Upper lobe of right lung (tissue), 1 donor: Measurements from ENCODE around the gene MAP4K4. TPM values are rescaled to one million over a fixed set of nuclear protein-coding genes. Genes with fewer than 3 reads are reported as not detected.

Experiments
- ATAC-seq: fragments of 200-7000 bp; cut with Tn5 transposase; one replicate; pipeline ENCODE4 v1.9.1; 2020; ENCODE audit warnings: mild to moderate bottlenecking, moderate library complexity
- DNase-seq: peaks from one replicate; pipeline ENCODE4 v3.0.0-alpha.2; 2020
- H3K27ac ChIP-seq: fragments of 200-600 bp; one replicate; pipeline ENCODE4 v1.8.0; 2022
- H3K27me3 ChIP-seq: fragments of 200-600 bp; one replicate; pipeline ENCODE4 v1.8.0; 2022; ENCODE audit warnings: mild to moderate bottlenecking
- H3K36me3 ChIP-seq: fragments of 200-600 bp; one replicate; pipeline ENCODE4 v1.8.0; 2022
- H3K4me1 ChIP-seq: fragments of 200-600 bp; one replicate; pipeline ENCODE4 v1.8.0; 2022
- H3K4me3 ChIP-seq: fragments of 200-600 bp; one replicate; pipeline ENCODE4 v1.8.0; 2022; ENCODE audit warnings: mild to moderate bottlenecking
- H3K9me3 ChIP-seq: fragments of 200-600 bp; one replicate; pipeline ENCODE4 v1.8.0; 2022
- CTCF ChIP-seq: fragments of 200-600 bp; IDR thresholded peaks from one replicate; pipeline ENCODE4 v1.8.0; 2022; ENCODE audit warnings: antibody characterized with exemption
- intact Hi-C: fragments of 100-400 bp; cut with DNase I; formaldehyde crosslinking; loops from one replicate; pipeline ENCODE4 v1.11.0; 2022
- total RNA-seq: library from RNA; stranded (reverse); fragmentation: NEBNext Ultra II Directional; extraction: Animal tissue kit (Norgen Biotek cat#: 25700); gene quantifications from one replicate; pipeline ENCODE4 v1.2.1, GENCODE V29; 2021
- donor health status: DM: no; HTN: yes; CAD: no; lungs with severe emphysema.

Gene MAP4K4
- total RNA-seq, 1 donor from 2014 or later, result 88.7 TPM

- DNase-seq (no peak), ATAC-seq (peak; percentile 33)
- Histone ChIP-seq H3K4me3 (peak overlapping the region; percentile 7), H3K36me3 (no peaks in the 10 kb centered on the region), H3K27me3 (no peaks in the 10 kb centered on the region), H3K27ac (no peak overlapping the region), H3K4me1 (peaks cover 33% of the 10 kb centered on the region), H3K9me3 (no peaks in the 10 kb centered on the region)
- intact Hi-C loops, result no loop called here
- TF ChIP-seq CTCF, result no peak
These were observed 26.6 kb downstream of the MAP4K4 start for GRCh38 chr2:101724125-101724474.

DNA sequence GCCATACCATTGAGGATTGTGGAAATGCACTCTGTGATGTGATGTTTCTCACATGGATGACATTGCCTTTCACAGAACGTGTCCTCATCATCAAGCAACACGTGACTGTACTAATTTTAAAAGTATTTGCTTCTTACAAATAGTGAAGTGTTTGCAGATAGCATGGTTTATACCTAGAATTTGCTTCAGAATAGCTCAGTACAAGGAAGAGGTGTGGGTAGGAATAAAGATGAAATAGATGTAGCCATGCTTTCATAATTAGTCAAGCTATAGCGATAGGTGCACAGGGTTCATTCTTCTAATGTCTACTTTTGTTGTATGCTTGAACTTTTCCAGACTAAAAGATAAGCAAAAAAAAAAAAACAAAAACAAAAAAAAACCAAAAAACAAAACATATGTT is 27.5 kb downstream of the MAP4K4 start:
- Histone ChIP-seq H3K36me3 (no peaks in the 10 kb centered on the region), H3K4me1 (peaks cover 33% of the 10 kb centered on the region), H3K27me3 (no peaks in the 10 kb centered on the region), H3K4me3 (no peak overlapping the region), H3K27ac (no peak overlapping the region), H3K9me3 (no peaks in the 10 kb centered on the region)
- intact Hi-C loops, result no loop called here
- ATAC-seq (no peak), DNase-seq (no peak)
- TF ChIP-seq CTCF, result no peak

GRCh38 chr2:101725515-101726192 is 28.1 kb downstream of the MAP4K4 start:
- no peak for DNase-seq
- Histone ChIP-seq H3K9me3 (no peaks in the 10 kb centered on the region), H3K4me1 (peaks cover 33% of the 10 kb centered on the region), H3K4me3 (no peak overlapping the region), H3K27ac (no peak overlapping the region), H3K36me3 (no peaks in the 10 kb centered on the region), H3K27me3 (no peaks in the 10 kb centered on the region)
- ATAC-seq, result no peak
- TF ChIP-seq CTCF, result no peak
- intact Hi-C loops, result no loop called here

- H3K9me3 ChIP-seq, result no peaks in the 10 kb centered on the region
- no peaks in the 10 kb centered on the region for H3K27me3 ChIP-seq
- H3K4me3 ChIP-seq, result no peak overlapping the region
- H3K36me3 ChIP-seq, result no peaks in the 10 kb centered on the region
- no peak overlapping the region for H3K27ac ChIP-seq
- intact Hi-C loops, result no loop called here
- peaks cover 36% of the 10 kb centered on the region for H3K4me1 ChIP-seq
- ATAC-seq (no peak), DNase-seq (no peak)
- TF ChIP-seq CTCF, result no peak
These were observed 31.4 kb downstream of the MAP4K4 start for GRCh38 chr2:101728865-101729264.

DNA sequence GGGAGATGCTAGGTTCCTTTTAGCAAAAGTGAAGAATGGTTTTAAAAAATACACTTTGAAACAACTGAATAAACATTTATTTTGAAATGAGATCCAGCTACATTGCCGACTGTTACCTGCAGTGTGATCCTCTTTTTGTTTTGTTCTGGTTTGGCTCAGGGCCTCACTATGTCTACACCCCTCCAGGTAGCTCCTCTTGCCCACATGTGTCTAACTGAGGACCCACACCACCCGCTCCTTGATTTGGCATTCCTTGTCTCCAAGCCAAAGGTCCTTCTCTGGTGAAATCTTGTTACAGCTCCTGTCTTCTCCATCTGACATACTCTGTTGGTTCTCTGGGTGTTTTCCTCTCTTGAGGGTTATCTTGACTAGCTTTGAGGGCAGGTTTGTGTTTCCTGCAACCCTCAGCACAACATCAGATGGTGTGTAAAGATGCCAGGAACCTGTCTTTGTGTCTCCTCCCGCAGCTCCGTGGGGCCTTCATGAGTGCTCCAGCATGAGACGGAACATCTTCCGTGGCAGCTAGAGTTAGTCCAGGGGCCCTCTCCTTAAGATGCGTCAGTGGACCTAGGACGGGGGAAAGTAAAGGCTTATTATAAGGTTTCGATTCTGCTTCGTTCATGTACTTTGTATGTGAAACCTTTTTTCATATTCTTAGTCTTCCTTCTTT is 32.1 kb downstream of the MAP4K4 start:
- H3K36me3 ChIP-seq, result no peaks in the 10 kb centered on the region
- H3K4me1 ChIP-seq, result peaks cover 34% of the 10 kb centered on the region
- no peak for TF ChIP-seq CTCF
- H3K9me3 ChIP-seq, result no peaks in the 10 kb centered on the region
- H3K4me3 ChIP-seq, result no peak overlapping the region
- no peak overlapping the region for H3K27ac ChIP-seq
- DNase-seq (no peak), ATAC-seq (no peak)
- intact Hi-C loops, result no loop called here
- no peaks in the 10 kb centered on the region for H3K27me3 ChIP-seq
